ENCODE measurements around the gene SPEF2.

The SPEF2 gene

DNA sequence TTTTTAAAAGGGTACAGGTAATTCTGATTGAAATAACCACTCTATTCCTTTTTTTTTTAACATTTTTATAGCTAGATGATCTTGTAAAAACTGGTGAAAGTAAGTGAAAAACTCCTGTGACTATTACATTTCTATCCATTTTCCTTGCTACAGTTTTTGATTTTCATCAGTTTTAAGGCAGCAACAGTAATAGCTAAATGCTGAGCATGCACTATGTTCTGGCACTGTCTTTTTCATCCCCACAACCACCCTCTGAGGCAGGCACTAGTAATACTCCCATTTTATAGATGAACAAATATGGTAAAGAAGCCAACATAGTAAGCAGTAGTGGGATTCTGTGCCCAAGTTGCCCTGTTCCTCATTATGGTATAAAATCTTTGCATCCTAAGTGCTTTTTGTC, 126.0 kb downstream of the SPEF2 start:
- H3K27ac ChIP-seq, result no peak overlapping the region

GRCh38 chr5:35745193-35745592, 127.5 kb downstream of the SPEF2 start:
- no peak overlapping the region for H3K4me3 ChIP-seq
- H3K9me3 ChIP-seq, result no peaks in the 10 kb centered on the region
- no peak for DNase-seq
- TF ChIP-seq CTCF (IDR thresholded peaks at IDR 0.05), result no peak
- H3K27me3 ChIP-seq, result no peaks in the 10 kb centered on the region
- H3K27ac ChIP-seq, result no peak overlapping the region
- H3K36me3 ChIP-seq, result no peaks in the 10 kb centered on the region
- intact Hi-C loops (cut with DNase I; ENCODE audit: low total_unique reads), result no loop called here
- H3K4me1 ChIP-seq, result no peaks in the 10 kb centered on the region

More for the DNA sequence above, 126.0 kb downstream of the SPEF2 start:
- no peak for TF ChIP-seq CTCF (IDR thresholded peaks at IDR 0.05)
- no peaks in the 10 kb centered on the region for H3K27me3 ChIP-seq
- no peak overlapping the region for H3K4me3 ChIP-seq
- no peaks in the 10 kb centered on the region for H3K9me3 ChIP-seq
- H3K4me1 ChIP-seq, result no peaks in the 10 kb centered on the region
- H3K36me3 ChIP-seq, result no peaks in the 10 kb centered on the region
- intact Hi-C loops (cut with DNase I; ENCODE audit: low total_unique reads), result no loop called here
- DNase-seq, result no peak

- no peak for DNase-seq
- intact Hi-C loops (cut with DNase I; ENCODE audit: low total_unique reads), result no loop called here
- Histone ChIP-seq H3K27me3 (no peaks in the 10 kb centered on the region), H3K27ac (no peak overlapping the region), H3K4me1 (no peaks in the 10 kb centered on the region), H3K4me3 (no peak overlapping the region), H3K9me3 (no peaks in the 10 kb centered on the region), H3K36me3 (no peaks in the 10 kb centered on the region)
- no peak for TF ChIP-seq CTCF (IDR thresholded peaks at IDR 0.05)
These were observed 128.0 kb downstream of the SPEF2 start for GRCh38 chr5:35745660-35746059.

DNA sequence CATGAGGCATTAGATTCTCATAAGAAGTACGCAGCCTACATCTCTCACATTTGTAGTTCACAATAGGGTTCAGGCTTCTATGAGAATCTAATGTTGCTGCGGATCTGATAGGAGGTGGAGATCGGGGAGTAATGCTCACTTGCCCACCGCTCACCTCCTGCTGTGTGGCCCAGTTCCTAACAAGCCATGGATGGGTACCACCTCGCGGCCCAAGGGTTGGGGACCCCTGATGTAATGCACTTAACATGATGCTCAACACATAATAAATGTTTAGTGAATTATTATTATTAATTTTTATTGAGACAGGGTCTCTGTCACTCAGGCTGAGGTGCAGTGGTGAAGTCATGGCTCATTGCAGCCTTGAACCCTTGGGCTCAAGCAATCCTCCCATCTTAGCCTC, 134.3 kb downstream of the SPEF2 start:
- no peak overlapping the region for H3K4me3 ChIP-seq
- intact Hi-C loops (cut with DNase I; ENCODE audit: low total_unique reads), result no loop called here
- no peaks in the 10 kb centered on the region for H3K4me1 ChIP-seq
- no peaks in the 10 kb centered on the region for H3K27me3 ChIP-seq
- no peaks in the 10 kb centered on the region for H3K36me3 ChIP-seq
- H3K9me3 ChIP-seq, result no peaks in the 10 kb centered on the region
- no peak for DNase-seq
- TF ChIP-seq CTCF (IDR thresholded peaks at IDR 0.05), result no peak
- no peak overlapping the region for H3K27ac ChIP-seq

- H3K36me3 ChIP-seq, result no peaks in the 10 kb centered on the region
- no peaks in the 10 kb centered on the region for H3K4me1 ChIP-seq
- no peak overlapping the region for H3K27ac ChIP-seq
- H3K9me3 ChIP-seq, result no peaks in the 10 kb centered on the region
- no peak for DNase-seq
- no peak overlapping the region for H3K4me3 ChIP-seq
- H3K27me3 ChIP-seq, result no peaks in the 10 kb centered on the region
- intact Hi-C loops (cut with DNase I; ENCODE audit: low total_unique reads), result no loop called here
- no peak for TF ChIP-seq CTCF (IDR thresholded peaks at IDR 0.05)
These were observed 135.8 kb downstream of the SPEF2 start for GRCh38 chr5:35753500-35753899.

GRCh38 chr5:35754481-35754880, 136.8 kb downstream of the SPEF2 start:
- intact Hi-C loops (cut with DNase I; ENCODE audit: low total_unique reads), result no loop called here
- TF ChIP-seq CTCF (IDR thresholded peaks at IDR 0.05), result no peak
- Histone ChIP-seq H3K4me1 (no peaks in the 10 kb centered on the region), H3K4me3 (no peak overlapping the region), H3K27ac (no peak overlapping the region), H3K9me3 (no peaks in the 10 kb centered on the region), H3K36me3 (no peaks in the 10 kb centered on the region), H3K27me3 (no peaks in the 10 kb centered on the region)
- DNase-seq, result no peak
